Germinal center (tissue), 1 donor: Measurements from ENCODE around the gene FOXO6.

Source experiments
- DNase-seq: peaks from one replicate; pipeline ENCODE4 v3.0.0; 2012; ENCODE audit warnings: mixed read lengths, low spot score

FOXO6 gene

DNA sequence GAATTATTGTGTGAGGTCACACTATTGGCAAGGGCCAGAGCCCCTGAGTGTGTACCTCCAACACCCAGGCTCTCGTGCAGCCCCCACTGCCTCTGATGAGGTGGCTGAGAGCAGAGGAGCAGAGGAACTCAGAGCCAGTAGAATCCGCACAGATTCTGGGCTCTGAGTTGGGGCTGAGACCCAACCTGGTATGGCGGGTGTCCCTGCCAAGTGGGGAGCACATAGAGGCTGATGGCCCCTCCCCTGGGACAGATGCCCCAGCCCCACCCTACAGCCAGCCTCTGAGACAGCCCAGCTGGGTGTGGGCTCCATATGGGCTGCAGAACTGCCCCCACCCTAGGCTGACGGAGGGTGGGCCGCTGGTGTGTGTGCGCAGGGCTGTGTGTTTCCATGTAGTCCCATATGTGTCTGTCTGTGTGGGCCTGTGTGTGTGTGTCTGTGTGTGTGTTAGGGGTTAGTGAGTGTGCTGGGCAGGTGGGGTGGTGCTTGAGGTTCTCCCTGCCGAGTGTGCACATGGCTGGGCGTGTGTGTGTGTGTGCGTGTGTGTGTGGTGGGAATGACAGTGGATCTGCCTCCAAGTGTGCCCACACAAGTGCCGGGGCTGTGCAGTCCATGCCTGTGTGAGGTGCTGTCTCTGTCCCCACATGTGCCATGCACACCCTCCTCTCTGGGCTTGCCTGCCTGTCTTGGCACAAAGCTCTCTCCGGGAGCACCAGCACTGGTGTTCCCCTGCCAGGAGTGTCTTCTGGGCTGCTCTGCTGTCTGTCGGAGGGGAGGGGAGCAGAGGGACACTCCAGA is 24.4 kb downstream of the FOXO6 start:
- DNase-seq, result no peak

- no peak for DNase-seq
Observed at GRCh38 chr1:41386196-41386663, 25.0 kb downstream of the FOXO6 start.

- DNase-seq, result no peak
Observed at GRCh38 chr1:41387667-41388091, 26.4 kb downstream of the FOXO6 start.

DNA sequence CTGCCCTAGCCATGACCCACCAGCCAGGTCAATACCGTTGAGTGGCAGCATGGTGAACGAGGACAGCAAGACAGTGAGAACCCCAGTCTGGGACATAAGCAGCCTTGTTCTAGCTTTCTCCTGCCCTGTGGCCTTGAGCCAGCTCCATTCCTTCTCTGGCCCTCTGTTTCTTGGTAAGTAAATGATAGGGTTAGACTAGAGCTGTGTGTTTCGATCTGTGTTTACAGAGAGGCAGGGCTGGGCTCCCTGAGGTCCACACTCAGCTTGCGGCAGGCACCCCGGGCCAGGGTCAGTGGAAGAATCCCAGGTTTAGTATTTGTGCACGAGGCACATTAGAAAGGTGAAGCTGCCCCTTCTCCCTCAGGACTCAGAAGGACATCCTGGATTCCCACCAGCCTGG is 27.3 kb downstream of the FOXO6 start:
- DNase-seq, result no peak

- DNase-seq, result no peak
Observed at GRCh38 chr1:41389009-41389408, 27.8 kb downstream of the FOXO6 start.

DNA sequence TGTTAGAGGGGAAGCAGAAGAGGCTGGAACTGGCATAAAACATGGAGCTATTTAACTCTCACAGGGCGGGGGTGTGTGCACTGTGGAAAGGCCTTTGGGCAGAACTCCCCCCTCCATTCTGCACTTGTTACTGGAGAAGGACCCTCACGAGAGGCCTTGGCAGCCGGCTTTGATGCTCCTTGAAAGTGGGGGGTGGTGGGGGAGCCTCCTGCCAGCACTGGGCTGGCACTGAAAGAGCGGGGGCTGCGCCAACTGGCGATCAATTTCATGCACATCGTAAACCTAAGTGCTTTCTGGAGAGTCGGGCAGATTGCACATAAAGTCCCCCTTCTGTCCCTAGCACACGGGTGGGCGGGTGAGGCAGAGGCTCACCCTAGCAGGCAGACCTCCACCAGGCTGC is 28.9 kb downstream of the FOXO6 start:
- no peak for DNase-seq

- DNase-seq, result no peak
Observed at GRCh38 chr1:41390573-41390972, 29.3 kb downstream of the FOXO6 start.

- DNase-seq, result no peak
Observed at GRCh38 chr1:41391834-41392527, 30.7 kb downstream of the FOXO6 start.

DNA sequence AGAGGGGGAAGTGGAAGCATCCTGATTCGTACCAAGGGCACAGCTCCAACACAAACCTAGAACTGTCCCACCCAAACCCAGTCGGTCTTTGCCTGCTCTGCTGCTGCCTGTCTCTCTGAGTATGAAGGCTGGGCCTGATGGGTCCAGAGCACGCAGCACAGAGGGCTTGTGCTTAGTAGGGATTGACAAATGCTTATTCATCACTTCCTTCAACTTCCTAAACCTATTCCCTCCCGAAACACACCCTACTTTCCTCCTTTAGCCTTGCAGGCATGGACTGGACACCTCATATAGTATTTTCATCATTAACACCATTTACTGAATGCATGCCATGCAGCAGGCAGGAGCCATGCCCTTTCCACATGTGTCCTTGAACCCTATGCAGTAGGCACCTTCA is 31.3 kb downstream of the FOXO6 start:
- DNase-seq, result no peak

DNA sequence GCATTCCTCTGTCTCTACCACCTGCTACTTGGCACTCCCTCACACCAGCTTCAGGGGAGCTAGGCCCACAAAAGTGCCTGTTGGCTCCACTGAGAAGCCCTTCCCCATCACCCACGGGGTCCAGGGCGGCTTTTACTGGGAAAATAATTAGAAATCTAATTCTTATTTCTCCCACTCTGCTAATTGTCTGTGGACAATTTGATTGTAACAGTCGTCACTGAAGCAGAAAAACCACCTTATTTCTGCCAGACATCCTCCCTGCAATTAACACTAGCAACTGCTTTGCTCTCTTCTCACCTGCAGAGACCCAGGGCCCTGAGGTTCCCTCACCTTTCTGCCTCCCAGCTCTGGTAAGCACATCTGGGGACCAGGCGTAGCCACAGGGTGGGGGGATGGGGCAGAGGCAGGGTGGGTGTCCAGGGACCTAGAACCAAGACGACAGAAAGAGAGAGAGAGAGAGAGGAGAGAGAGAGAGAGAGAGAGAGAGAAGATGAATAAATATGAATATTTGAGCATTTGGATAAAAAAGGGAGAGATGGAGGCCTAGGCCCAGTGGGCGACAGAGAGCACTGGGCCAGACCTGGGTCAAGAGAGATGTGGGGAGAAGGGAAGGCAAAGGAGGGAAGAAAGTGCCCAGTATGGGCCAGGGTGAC is 32.6 kb downstream of the FOXO6 start:
- DNase-seq, result no peak

DNA sequence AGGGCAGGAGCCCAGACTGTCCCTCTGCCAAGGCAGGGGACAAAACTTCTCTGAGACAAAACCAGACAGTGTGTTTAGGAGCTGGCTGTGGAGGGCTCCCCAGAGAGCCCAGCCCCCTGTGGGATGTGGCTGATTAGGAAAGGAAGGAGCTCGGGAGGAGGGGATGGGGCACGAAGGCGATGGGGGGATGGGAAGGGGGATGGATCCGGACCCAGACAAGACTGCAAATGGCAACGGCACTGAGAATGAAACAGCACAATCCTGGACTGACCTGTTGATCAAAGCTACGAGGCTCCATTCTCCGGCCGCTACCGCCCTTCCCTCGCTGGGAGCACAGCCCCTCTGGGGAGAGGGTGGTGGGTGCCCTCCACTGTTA is 33.1 kb downstream of the FOXO6 start:
- DNase-seq, result no peak

DNA sequence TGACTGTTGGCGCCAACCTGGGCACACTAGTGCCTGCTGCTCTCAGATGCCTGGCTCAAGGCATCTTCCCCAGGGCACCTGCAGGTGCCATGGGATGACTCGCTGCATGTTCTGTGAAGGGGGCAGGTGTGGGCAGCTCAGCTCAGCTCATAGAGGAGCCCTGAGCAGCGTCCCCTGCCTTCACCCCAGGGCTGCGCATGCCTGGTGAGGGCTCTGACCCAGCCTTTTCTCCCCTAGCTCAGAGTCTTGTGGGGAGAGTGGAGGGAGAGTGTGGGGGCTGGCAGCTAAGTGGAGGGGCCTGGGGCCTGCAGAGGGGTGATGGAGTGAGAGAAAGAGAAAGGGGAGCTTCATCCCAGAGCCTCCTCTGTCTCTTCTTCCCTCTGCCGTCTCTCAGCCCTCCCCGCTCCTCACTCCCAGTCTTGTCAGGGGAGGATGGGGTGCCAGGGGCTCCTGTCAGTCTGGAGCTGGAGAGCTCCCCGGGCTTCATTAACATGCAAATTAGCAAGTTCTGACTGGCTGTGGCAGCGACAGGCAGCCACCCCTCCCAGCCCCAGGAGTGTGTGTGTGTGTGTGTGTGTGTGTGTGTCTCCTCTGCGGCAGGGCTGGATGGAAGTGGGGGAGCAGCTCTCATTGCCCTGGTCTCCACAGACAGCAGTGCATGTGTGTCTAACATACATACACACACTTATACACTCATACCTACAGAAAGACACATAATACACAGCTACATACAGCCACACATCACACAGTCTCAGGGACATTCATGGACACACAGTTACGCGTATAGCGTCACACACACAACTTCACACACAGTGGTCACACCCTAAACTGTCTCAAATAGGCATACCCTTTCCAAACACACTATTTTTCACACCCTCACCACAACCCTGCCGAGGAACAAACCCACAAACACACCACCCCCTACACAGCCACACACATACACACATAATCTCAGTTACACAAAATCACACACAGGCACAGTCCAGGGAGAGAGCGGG is 34.0 kb downstream of the FOXO6 start:
- no peak for DNase-seq

DNA sequence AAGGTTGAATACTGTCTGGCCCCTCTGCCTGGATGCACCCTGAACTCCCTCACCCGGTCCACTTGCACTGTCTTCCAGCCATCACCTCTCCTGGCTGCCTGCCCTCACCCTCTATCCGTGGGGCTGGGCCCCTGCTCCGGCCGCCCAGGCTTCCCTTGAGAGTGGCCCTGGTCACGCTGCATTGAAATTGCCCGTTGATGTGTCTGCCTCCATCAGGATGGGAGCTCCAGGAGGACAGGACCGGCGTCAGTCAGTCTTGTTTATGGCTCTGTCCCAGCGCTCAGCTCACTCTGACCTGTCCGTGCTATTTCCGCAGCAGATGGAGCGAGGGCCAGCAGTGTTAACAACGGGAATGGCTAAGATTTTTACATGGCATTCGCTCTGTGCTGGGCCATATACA is 34.9 kb downstream of the FOXO6 start:
- no peak for DNase-seq

DNA sequence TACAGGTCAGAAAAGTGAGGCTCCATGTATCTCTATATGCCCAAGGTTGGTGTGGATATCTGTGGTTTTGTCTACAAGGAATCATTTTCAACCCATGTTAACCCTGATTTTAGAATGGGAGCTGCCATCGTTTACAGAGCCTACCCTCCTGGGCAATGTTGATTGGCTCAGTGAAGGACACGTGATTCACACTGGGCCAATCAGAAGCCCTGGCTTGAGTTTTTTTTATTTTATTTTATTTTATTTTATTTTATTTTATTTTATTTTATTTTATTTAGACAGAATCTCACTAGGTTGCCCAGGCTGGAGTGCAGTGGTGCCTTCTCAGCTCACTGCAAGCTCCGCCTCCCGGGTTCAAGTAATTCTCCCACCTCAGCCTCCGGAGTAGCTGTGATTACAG is 35.8 kb downstream of the FOXO6 start:
- no peak for DNase-seq

GRCh38 chr1:41397753-41398330 is 36.6 kb downstream of the FOXO6 start:
- DNase-seq, result no peak

GRCh38 chr1:41399145-41399795 is 38.0 kb downstream of the FOXO6 start:
- DNase-seq, result no peak

DNA sequence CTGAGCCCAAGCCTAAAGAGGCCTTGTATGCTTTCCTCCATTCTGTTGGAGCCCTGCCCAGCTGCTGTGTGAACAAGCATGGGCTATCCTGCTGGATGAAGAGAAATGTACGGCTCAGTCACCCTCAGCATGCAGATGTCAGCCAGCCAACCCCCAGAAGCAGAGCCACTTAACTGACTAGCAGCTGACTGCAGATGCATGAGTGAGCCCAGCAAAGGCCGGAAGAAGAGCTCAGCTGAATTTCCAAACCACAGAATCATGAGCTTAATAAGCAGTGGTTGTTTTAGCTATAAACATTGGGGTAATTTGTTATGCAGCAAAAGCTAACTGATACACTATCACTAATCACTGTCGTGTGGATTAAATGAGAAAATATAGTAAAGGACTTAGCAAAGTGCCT is 39.0 kb downstream of the FOXO6 start:
- no peak for DNase-seq

DNA sequence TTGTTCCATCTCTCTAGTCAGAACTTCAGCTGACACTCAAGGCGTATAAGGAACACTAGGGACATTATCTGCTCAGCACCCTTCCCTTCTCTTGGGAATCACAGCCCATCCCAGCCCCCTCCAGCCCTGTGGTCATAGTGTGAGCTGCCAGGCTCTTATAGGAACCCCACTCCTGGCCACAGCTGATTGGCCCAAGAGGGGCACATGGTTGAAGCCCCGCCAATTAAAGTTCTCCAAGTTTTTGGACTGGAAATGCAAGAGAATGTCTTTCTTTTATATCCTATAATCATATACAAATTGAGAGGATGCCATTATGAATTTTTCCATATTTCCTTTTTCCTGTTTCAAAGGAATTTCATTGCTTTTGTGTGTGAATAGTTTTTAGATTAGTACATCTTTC is 40.7 kb downstream of the FOXO6 start:
- DNase-seq, result no peak

DNA sequence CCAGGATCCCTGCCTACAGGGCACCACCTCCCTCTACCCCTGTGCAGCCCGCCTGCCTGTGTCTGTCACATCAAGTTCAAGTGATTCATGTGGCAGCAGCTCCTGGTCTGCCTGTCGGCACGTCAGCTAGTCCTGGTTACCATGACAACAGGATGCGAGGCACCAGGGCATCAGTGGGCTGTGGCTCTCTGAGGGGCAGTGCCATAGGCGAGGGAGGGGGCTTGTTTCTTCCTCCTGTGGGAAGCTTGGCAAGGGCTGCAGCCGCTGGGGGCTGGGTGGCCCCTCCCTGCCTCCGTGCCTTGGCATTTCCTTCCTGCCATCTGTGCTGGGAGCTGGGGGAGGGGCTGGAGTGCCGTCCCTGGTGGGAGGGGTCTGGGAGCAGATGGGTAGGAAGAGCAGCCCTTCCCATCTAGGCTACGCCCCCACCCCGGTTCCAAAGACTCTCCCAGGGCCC is 43.1 kb downstream of the FOXO6 start:
- DNase-seq, result no peak

GRCh38 chr1:41407664-41408252 is 46.5 kb downstream of the FOXO6 start:
- no peak for DNase-seq
